Colonic mucosa (tissue), 4 donors: ENCODE measurements around the gene ATP6V1C2. TPM values are rescaled to one million over a fixed set of nuclear protein-coding genes. Genes with fewer than 3 reads are reported as not detected.

Experiments used
- DNase-seq: peaks from one replicate; pipeline ENCODE4 v3.0.0-alpha.2; 2020
- H3K27ac ChIP-seq: fragments of 200-600 bp; one replicate; pipeline ENCODE4 v1.8.0; 2021
- H3K27me3 ChIP-seq: fragments of 200-600 bp; one replicate; pipeline ENCODE4 v1.8.0; 2021
- H3K36me3 ChIP-seq: fragments of 200-600 bp; one replicate; pipeline ENCODE4 v1.8.0; 2021
- H3K4me1 ChIP-seq: fragments of 200-600 bp; one replicate; pipeline ENCODE4 v1.8.0; 2021; ENCODE audit warnings: mild to moderate bottlenecking
- H3K4me3 ChIP-seq: fragments of 200-600 bp; one replicate; pipeline ENCODE4 v1.8.0; 2021
- H3K9ac ChIP-seq, 2 donors: one replicate each; pipeline ENCODE4 v1.7.0; 2013; ENCODE audit warnings: control low read depth in 2 of 2, low read depth in 2 of 2, low read length in 2 of 2
- H3K9me3 ChIP-seq: fragments of 200-600 bp; one replicate; pipeline ENCODE4 v1.8.0; 2021
- CTCF ChIP-seq: fragments of 200-600 bp; IDR thresholded peaks from one replicate; pipeline ENCODE4 v1.8.0; 2022; ENCODE audit warnings: antibody characterized with exemption, mild to moderate bottlenecking
- intact Hi-C: fragments of 100-400 bp; cut with DNase I; formaldehyde crosslinking; loops from one replicate; pipeline ENCODE4 v1.14.1; 2022
- total RNA-seq, 2 donors: library from RNA; stranded (reverse); fragmentation: NEBNext Ultra II Directional in 1 of 2; extraction: Animal tissue kit (Norgen Biotek cat#: 25700) in 1 of 2; gene quantifications; one replicate each; pipeline ENCODE4 v1.2.1, GENCODE V29; 2021
- donor health status: healthy.
- donor health status: DM: no; HTN: no; CAD: no.
- donor health status: DM: no; HTN: no; CAD: no.

Gene ATP6V1C2
- total RNA-seq, 2 donors from 2014 or later, result 1.4 to 1.7 TPM

- Histone ChIP-seq H3K9me3 (no peaks in the 10 kb centered on the region), H3K4me3 (no peak overlapping the region), H3K4me1 (no peaks in the 10 kb centered on the region), H3K36me3 (no peaks in the 10 kb centered on the region), H3K27me3 (no peaks in the 10 kb centered on the region), H3K27ac (no peak overlapping the region), H3K9ac (no peak overlapping the region)
- DNase-seq, result no peak
- intact Hi-C loops, result no loop called here
- no peak for TF ChIP-seq CTCF
These were observed 46.7 kb downstream of the ATP6V1C2 start for GRCh38 chr2:10768063-10768507.

GRCh38 chr2:10770956-10771750, 49.7 kb downstream of the ATP6V1C2 start:
- Histone ChIP-seq H3K9me3 (no peaks in the 10 kb centered on the region), H3K36me3 (no peaks in the 10 kb centered on the region), H3K4me3 (no peak overlapping the region), H3K9ac (no peak overlapping the region), H3K4me1 (no peaks in the 10 kb centered on the region), H3K27me3 (no peaks in the 10 kb centered on the region), H3K27ac (no peak overlapping the region)
- no peak for DNase-seq
- no peak for TF ChIP-seq CTCF
- intact Hi-C loops, result no loop called here

GRCh38 chr2:10771786-10772185, 50.4 kb downstream of the ATP6V1C2 start:
- Histone ChIP-seq H3K9me3 (no peaks in the 10 kb centered on the region), H3K27me3 (no peaks in the 10 kb centered on the region), H3K4me1 (no peaks in the 10 kb centered on the region), H3K27ac (no peak overlapping the region), H3K9ac (no peak overlapping the region), H3K36me3 (no peaks in the 10 kb centered on the region), H3K4me3 (no peak overlapping the region)
- intact Hi-C loops, result no loop called here
- TF ChIP-seq CTCF, result no peak
- DNase-seq, result no peak

- intact Hi-C loops, result no loop called here
- no peak overlapping the region for H3K27ac ChIP-seq
- H3K27me3 ChIP-seq, result no peaks in the 10 kb centered on the region
- TF ChIP-seq CTCF, result no peak
- no peak overlapping the region for H3K4me3 ChIP-seq
- no peaks in the 10 kb centered on the region for H3K4me1 ChIP-seq
- DNase-seq, result no peak
- no peaks in the 10 kb centered on the region for H3K36me3 ChIP-seq
- H3K9me3 ChIP-seq, result no peaks in the 10 kb centered on the region
- H3K9ac ChIP-seq, result no peak overlapping the region
These were observed 50.9 kb downstream of the ATP6V1C2 start for GRCh38 chr2:10772201-10772867.

- Histone ChIP-seq H3K27ac (no peak overlapping the region), H3K9me3 (no peaks in the 10 kb centered on the region), H3K36me3 (no peaks in the 10 kb centered on the region), H3K9ac (no peak overlapping the region), H3K4me1 (no peaks in the 10 kb centered on the region), H3K27me3 (no peaks in the 10 kb centered on the region), H3K4me3 (no peak overlapping the region)
- intact Hi-C loops, result no loop called here
- no peak for TF ChIP-seq CTCF
- no peak for DNase-seq
These were observed 51.4 kb downstream of the ATP6V1C2 start for GRCh38 chr2:10772868-10773215.
